ENCODE results near the gene ANKRD29.

ANKRD29 gene

DNA sequence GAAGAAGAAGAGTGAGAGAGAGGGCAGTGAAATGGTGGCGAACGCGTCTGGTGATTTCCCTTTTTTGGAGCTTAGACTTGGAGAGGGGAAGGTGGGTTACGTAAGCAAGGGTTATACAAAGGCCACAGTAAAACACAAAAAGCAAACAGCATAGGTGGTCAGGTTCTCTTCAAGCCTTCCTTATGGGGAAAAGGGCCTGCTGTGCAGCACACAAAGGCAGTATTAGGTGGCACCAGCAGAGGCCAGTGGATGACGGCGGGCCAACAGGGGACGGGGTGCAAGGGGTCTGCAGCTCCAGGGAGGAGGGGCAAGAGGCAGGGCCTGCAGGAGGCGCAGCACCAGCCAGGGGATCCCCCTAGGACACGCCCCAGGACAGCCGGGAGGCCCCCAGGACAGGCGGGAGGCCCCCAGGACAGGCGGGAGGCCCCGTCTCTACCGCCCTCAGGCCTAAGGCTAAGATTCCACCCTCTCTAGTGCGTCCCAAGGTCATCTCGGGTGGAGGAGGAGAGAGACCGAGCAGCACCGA, 43.8 kb downstream of the ANKRD29 start:
- H3K4me3 ChIP-seq (replicated peaks; ENCODE audit: insufficient read depth, low read length): peak overlapping the region; percentile 44
- no peak overlapping the region for H3K27ac ChIP-seq (replicated peaks)
- no peak for TF ChIP-seq GABPA (IDR thresholded peaks at IDR 0.05; ENCODE audit: low read depth)
- TF ChIP-seq, protein P1, sequence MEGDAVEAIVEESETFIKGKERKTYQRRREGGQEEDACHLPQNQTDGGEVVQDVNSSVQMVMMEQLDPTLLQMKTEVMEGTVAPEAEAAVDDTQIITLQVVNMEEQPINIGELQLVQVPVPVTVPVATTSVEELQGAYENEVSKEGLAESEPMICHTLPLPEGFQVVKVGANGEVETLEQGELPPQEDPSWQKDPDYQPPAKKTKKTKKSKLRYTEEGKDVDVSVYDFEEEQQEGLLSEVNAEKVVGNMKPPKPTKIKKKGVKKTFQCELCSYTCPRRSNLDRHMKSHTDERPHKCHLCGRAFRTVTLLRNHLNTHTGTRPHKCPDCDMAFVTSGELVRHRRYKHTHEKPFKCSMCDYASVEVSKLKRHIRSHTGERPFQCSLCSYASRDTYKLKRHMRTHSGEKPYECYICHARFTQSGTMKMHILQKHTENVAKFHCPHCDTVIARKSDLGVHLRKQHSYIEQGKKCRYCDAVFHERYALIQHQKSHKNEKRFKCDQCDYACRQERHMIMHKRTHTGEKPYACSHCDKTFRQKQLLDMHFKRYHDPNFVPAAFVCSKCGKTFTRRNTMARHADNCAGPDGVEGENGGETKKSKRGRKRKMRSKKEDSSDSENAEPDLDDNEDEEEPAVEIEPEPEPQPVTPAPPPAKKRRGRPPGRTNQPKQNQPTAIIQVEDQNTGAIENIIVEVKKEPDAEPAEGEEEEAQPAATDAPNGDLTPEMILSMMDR (IDR thresholded peaks at IDR 0.05; ENCODE audit: insufficient read depth, low read length): peak; percentile 2
- TF ChIP-seq, protein P2, sequence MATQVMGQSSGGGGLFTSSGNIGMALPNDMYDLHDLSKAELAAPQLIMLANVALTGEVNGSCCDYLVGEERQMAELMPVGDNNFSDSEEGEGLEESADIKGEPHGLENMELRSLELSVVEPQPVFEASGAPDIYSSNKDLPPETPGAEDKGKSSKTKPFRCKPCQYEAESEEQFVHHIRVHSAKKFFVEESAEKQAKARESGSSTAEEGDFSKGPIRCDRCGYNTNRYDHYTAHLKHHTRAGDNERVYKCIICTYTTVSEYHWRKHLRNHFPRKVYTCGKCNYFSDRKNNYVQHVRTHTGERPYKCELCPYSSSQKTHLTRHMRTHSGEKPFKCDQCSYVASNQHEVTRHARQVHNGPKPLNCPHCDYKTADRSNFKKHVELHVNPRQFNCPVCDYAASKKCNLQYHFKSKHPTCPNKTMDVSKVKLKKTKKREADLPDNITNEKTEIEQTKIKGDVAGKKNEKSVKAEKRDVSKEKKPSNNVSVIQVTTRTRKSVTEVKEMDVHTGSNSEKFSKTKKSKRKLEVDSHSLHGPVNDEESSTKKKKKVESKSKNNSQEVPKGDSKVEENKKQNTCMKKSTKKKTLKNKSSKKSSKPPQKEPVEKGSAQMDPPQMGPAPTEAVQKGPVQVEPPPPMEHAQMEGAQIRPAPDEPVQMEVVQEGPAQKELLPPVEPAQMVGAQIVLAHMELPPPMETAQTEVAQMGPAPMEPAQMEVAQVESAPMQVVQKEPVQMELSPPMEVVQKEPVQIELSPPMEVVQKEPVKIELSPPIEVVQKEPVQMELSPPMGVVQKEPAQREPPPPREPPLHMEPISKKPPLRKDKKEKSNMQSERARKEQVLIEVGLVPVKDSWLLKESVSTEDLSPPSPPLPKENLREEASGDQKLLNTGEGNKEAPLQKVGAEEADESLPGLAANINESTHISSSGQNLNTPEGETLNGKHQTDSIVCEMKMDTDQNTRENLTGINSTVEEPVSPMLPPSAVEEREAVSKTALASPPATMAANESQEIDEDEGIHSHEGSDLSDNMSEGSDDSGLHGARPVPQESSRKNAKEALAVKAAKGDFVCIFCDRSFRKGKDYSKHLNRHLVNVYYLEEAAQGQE (IDR thresholded peaks at IDR 0.05; ENCODE audit: insufficient replicate concordance, low read depth): no peak
- no peak for TF ChIP-seq POLR2AphosphoS5 (IDR thresholded peaks at IDR 0.05; ENCODE audit: low read depth)
- peak; percentile 91 for TF ChIP-seq SPI1 (IDR thresholded peaks at IDR 0.05; ENCODE audit: borderline replicate concordance, low read depth)
- H3K27me3 ChIP-seq (ENCODE audit: insufficient read depth, poor library complexity, severe bottlenecking): peaks cover 26% of the 10 kb centered on the region
- DNase-seq (ENCODE audit: low read depth in 1 of 2, low spot score in 1 of 2): peak; percentile 42 to 79

GRCh38 chr18:23617412-23618014, 45.2 kb downstream of the ANKRD29 start:
- Histone ChIP-seq H3K4me3 (replicated peaks; ENCODE audit: insufficient read depth, low read length) (no peak overlapping the region), H3K27ac (replicated peaks) (no peak overlapping the region), H3K27me3 (ENCODE audit: insufficient read depth, poor library complexity, severe bottlenecking) (peaks cover 26% of the 10 kb centered on the region)
- no peak for DNase-seq (ENCODE audit: low read depth in 1 of 2, low spot score in 1 of 2)
- TF ChIP-seq, protein P1 (IDR thresholded peaks at IDR 0.05; ENCODE audit: insufficient read depth, low read length): no peak
- TF ChIP-seq GABPA (IDR thresholded peaks at IDR 0.05; ENCODE audit: low read depth) (no peak), SPI1 (IDR thresholded peaks at IDR 0.05; ENCODE audit: borderline replicate concordance, low read depth) (no peak), POLR2AphosphoS5 (IDR thresholded peaks at IDR 0.05; ENCODE audit: low read depth) (no peak)
- TF ChIP-seq, protein P2 (IDR thresholded peaks at IDR 0.05; ENCODE audit: insufficient replicate concordance, low read depth): no peak

DNA sequence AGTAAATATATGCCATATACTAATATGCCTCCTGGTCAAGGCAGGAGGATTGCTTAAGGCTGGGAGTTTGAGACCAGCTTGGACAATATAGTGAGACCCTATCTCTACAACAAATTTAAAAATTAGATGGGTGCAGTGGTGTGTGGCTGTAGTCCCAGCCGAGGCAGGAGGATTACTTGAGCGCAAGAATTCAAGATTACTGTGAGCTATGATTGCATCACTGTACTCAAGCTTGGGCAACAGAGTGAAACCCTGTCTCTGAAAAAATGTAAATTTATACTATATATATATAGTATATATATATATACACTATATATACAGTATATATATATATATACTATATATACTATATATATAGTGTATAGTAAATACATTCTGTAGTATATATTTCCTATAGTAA, 46.5 kb downstream of the ANKRD29 start:
- H3K4me3 ChIP-seq (replicated peaks; ENCODE audit: insufficient read depth, low read length): no peak overlapping the region
- peaks cover 20% of the 10 kb centered on the region for H3K27me3 ChIP-seq (ENCODE audit: insufficient read depth, poor library complexity, severe bottlenecking)
- no peak overlapping the region for H3K27ac ChIP-seq (replicated peaks)
- DNase-seq (ENCODE audit: low read depth in 1 of 2, low spot score in 1 of 2): no peak
- TF ChIP-seq, protein P1 (IDR thresholded peaks at IDR 0.05; ENCODE audit: insufficient read depth, low read length): no peak
- TF ChIP-seq, protein P2 (IDR thresholded peaks at IDR 0.05; ENCODE audit: insufficient replicate concordance, low read depth): no peak
- TF ChIP-seq GABPA (IDR thresholded peaks at IDR 0.05; ENCODE audit: low read depth): no peak
- no peak for TF ChIP-seq POLR2AphosphoS5 (IDR thresholded peaks at IDR 0.05; ENCODE audit: low read depth)
- TF ChIP-seq SPI1 (IDR thresholded peaks at IDR 0.05; ENCODE audit: borderline replicate concordance, low read depth): no peak

Measured in HL-60 (cell line).